Amniotic epithelial cell (primary cell): Measurements from ENCODE around the gene MFSD1.

ENCODE experiments used
- DNase-seq: peaks from one replicate; pipeline ENCODE4 v3.0.0-alpha.2; 2010; ENCODE audit warnings: low read depth

Gene MFSD1

GRCh38 chr3:158801696-158802408, at the start of gene MFSD1:
Gene MFSD1, plus strand, starts transcription at chr3:158802054. Its CDS starts 99 bp downstream, at chr3:158802153.
- DNase-seq, result peak; percentile 85

GRCh38 chr3:158753854-158754253, 48.0 kb upstream of the MFSD1 start:
- DNase-seq, result no peak

- no peak for DNase-seq
Observed at GRCh38 chr3:158755421-158755820, 46.4 kb upstream of the MFSD1 start.

- DNase-seq, result no peak
Observed at GRCh38 chr3:158761350-158761749, 40.5 kb upstream of the MFSD1 start.

GRCh38 chr3:158762701-158763100, 39.2 kb upstream of the MFSD1 start:
- no peak for DNase-seq

GRCh38 chr3:158763421-158763820, 38.4 kb upstream of the MFSD1 start:
- no peak for DNase-seq

- DNase-seq, result peak; percentile 28
Observed at GRCh38 chr3:158765518-158766205, 36.2 kb upstream of the MFSD1 start.

- DNase-seq, result no peak
Observed at GRCh38 chr3:158766364-158766763, 35.5 kb upstream of the MFSD1 start.

- peak; percentile 63 for DNase-seq
Observed at GRCh38 chr3:158768361-158768787, 33.5 kb upstream of the MFSD1 start.

- DNase-seq, result peak; percentile 99
Observed at GRCh38 chr3:158768881-158769543, 32.8 kb upstream of the MFSD1 start.

- DNase-seq, result peak; percentile 68
Observed at GRCh38 chr3:158769549-158769948, 32.3 kb upstream of the MFSD1 start.

GRCh38 chr3:158769952-158770740, 31.7 kb upstream of the MFSD1 start:
- peak; percentile 84 for DNase-seq

- DNase-seq, result peak; percentile 59
Observed at GRCh38 chr3:158770741-158771350, 31.0 kb upstream of the MFSD1 start.

- DNase-seq, result no peak
Observed at GRCh38 chr3:158771577-158771976, 30.3 kb upstream of the MFSD1 start.

- DNase-seq, result no peak
Observed at GRCh38 chr3:158771982-158772381, 29.9 kb upstream of the MFSD1 start.

- no peak for DNase-seq
Observed at GRCh38 chr3:158773166-158773565, 28.7 kb upstream of the MFSD1 start.

GRCh38 chr3:158773845-158774830, 27.7 kb upstream of the MFSD1 start:
- peak; percentile 89 for DNase-seq

- peak; percentile 53 for DNase-seq
Observed at GRCh38 chr3:158774965-158775364, 26.9 kb upstream of the MFSD1 start.

- DNase-seq, result no peak
Observed at GRCh38 chr3:158775426-158776410, 26.1 kb upstream of the MFSD1 start.
